NOMO-1 treated with dmso at 0.1 percent for 144 hours (cell line): ENCODE data around the gene PPHLN1.

Experiments
- DNase-seq: peaks from one replicate; lab custom pipeline; 2025; ENCODE audit not compliant: unreplicated experiment; lab: John Stamatoyannopoulos, UW

The PPHLN1 gene

GRCh38 chr12:42428850-42429249 lies 102.9 kb downstream of the PPHLN1 start:
- no peak for DNase-seq

- no peak for DNase-seq
These were observed 106.7 kb downstream of the PPHLN1 start for GRCh38 chr12:42432517-42433140.

- DNase-seq: no peak
These were observed 114.6 kb downstream of the PPHLN1 start for GRCh38 chr12:42440608-42441007.

GRCh38 chr12:42442311-42442759 lies 116.4 kb downstream of the PPHLN1 start:
- DNase-seq: no peak

- no peak for DNase-seq
These were observed 116.9 kb downstream of the PPHLN1 start for GRCh38 chr12:42442888-42443287.

- DNase-seq: no peak
These were observed 118.4 kb downstream of the PPHLN1 start for GRCh38 chr12:42444192-42444943.

GRCh38 chr12:42445891-42446290 lies 119.9 kb downstream of the PPHLN1 start:
- no peak for DNase-seq

- DNase-seq: no peak
These were observed 120.8 kb downstream of the PPHLN1 start for GRCh38 chr12:42446761-42447160.

- no peak for DNase-seq
These were observed 121.4 kb downstream of the PPHLN1 start for GRCh38 chr12:42447371-42447786.

GRCh38 chr12:42448841-42449240 lies 122.9 kb downstream of the PPHLN1 start:
- no peak for DNase-seq

- DNase-seq: no peak
These were observed 124.3 kb downstream of the PPHLN1 start for GRCh38 chr12:42450248-42450647.

- no peak for DNase-seq
These were observed 132.6 kb downstream of the PPHLN1 start for GRCh38 chr12:42458575-42458974.

GRCh38 chr12:42459336-42459847 lies 133.4 kb downstream of the PPHLN1 start:
- no peak for DNase-seq

- no peak for DNase-seq
These were observed 136.5 kb downstream of the PPHLN1 start for GRCh38 chr12:42462486-42462885.

- DNase-seq: no peak
These were observed 137.7 kb downstream of the PPHLN1 start for GRCh38 chr12:42463671-42464070.

- DNase-seq: no peak
These were observed 142.4 kb downstream of the PPHLN1 start for GRCh38 chr12:42468341-42468821.

GRCh38 chr12:42468921-42469320 lies 143.0 kb downstream of the PPHLN1 start:
- DNase-seq: no peak

- peak; percentile 88 for DNase-seq
These were observed 143.6 kb downstream of the PPHLN1 start for GRCh38 chr12:42469355-42470175.

- no peak for DNase-seq
These were observed 146.4 kb downstream of the PPHLN1 start for GRCh38 chr12:42472376-42472775.

- DNase-seq: no peak
These were observed 147.2 kb downstream of the PPHLN1 start for GRCh38 chr12:42473130-42473529.

GRCh38 chr12:42473561-42473960 lies 147.6 kb downstream of the PPHLN1 start:
- DNase-seq: no peak
